GM18507 (cell line): Measurements from ENCODE around the gene PHF2.

Source experiments
- DNase-seq: peaks from one replicate; pipeline ENCODE4 v3.0.0; 2011; ENCODE audit warnings: low read depth; ENCODE audit not compliant: insufficient read length; ENCODE audit errors: extremely low spot score
- FAIRE-seq: peaks from 2 replicates; lab custom pipeline; 2011; peaks lifted over from hg19 to GRCh38; lab: Jason Lieb, UNC

The PHF2 gene

GRCh38 chr9:93683331-93684134 lies 107.1 kb downstream of the PHF2 start:
- FAIRE-seq (no peak), DNase-seq (no peak)

DNA sequence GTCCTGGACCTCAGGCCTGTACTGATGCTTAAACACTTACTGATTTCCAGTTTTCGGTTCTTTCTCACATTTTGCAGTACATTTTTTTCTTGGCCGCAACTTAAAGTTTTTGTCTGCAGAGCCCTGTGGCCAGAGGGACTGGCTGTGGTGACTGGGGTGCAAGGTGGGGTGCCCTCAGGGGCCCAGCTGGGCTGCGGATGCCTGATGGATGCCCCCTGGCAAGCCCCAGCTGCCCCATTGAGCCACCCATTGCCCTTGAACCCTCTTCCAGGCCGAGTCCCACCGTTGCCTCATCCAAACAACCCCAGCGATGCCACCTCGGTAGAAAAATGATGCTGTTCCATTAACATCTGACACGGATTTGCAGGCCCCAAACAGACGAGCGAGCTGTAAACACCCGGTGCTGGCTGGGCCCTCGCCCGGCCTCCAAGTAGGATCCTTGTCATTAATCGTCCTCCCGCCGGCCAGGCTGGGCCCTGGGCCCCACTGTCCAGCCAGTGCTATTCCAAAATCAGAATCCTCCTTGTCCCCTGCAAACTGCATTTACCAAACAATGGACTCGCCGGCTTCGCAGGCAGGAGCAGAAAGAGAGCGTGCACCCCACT lies 107.9 kb downstream of the PHF2 start:
- DNase-seq (no peak), FAIRE-seq (no peak)

GRCh38 chr9:93684806-93685543 lies 108.6 kb downstream of the PHF2 start:
- FAIRE-seq: no peak

GRCh38 chr9:93686127-93686879 lies 109.9 kb downstream of the PHF2 start:
- no peak for FAIRE-seq

More at GRCh38 chr9:93684806-93685543, 108.6 kb downstream of the PHF2 start:
- DNase-seq: no peak

DNA sequence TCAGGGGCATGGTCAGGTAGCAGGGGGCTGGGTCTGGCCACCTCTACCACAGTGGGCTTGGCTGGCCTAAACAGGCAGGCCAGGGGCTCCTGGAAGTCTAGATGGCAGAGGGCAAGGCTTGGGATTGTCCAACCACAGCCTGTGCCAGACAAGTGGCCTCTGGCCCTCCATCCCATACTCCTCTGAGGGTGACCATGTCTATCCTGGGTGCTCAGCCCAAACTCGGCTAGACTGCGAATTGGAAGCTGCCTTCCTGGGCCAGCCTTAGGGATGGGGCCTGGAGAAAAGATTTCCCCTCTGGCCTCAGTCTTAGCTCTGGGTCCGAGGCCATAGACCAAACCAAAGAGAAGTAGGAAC lies 110.5 kb downstream of the PHF2 start:
- DNase-seq (no peak), FAIRE-seq (no peak)

More at GRCh38 chr9:93686127-93686879, 109.9 kb downstream of the PHF2 start:
- DNase-seq: no peak

- FAIRE-seq (no peak), DNase-seq (no peak)
Observed at GRCh38 chr9:93690618-93691017, 114.2 kb downstream of the PHF2 start.

GRCh38 chr9:93693129-93693528 lies 116.7 kb downstream of the PHF2 start:
- DNase-seq: no peak
- no peak for FAIRE-seq

- no peak for FAIRE-seq
Observed at GRCh38 chr9:93697352-93698139, 121.2 kb downstream of the PHF2 start.

DNA sequence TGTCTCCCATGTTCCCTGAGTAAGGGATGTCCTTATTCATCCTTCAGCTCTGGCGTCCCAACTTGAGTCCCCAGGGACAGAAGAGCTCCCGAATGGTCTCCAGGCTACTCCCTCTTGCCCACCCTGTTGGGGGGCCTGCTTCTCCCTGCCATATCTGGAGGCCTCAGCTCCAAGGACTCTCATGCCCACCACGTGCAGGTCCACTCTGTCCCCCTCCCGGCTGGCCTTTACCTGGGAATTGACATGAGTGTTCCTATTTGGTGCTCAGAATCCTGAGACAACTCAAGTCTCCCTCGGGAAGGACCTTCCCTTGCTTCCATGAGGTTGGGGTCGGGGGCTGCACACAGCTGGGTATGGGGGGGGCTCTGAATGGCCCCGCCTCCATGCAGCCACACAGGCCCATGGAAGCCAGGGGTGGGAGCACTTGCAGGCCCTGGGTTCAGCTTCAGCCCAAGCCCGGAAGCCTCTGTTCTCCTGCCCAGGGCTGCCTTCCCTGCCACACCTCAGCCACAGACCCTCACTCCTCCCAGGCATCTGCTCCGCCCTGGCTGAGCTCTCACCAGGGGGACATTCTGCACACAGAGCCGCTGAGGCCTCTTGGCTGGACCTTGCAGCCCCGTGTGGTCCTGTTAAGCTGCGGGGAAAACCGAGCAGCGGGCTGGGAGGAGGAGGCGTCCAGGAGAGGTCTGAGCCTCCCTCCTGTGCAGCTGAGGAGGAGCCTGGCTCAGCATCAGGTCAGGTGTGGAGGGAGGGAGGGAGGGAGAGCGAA lies 121.9 kb downstream of the PHF2 start:
- no peak for FAIRE-seq

More at GRCh38 chr9:93697352-93698139, 121.2 kb downstream of the PHF2 start:
- no peak for DNase-seq

GRCh38 chr9:93699650-93700049 lies 123.3 kb downstream of the PHF2 start:
- no peak for FAIRE-seq
- no peak for DNase-seq

More for the DNA sequence above, 121.9 kb downstream of the PHF2 start:
- DNase-seq: no peak

- no peak for FAIRE-seq
- no peak for DNase-seq
Observed at GRCh38 chr9:93701494-93702218, 125.3 kb downstream of the PHF2 start.

DNA sequence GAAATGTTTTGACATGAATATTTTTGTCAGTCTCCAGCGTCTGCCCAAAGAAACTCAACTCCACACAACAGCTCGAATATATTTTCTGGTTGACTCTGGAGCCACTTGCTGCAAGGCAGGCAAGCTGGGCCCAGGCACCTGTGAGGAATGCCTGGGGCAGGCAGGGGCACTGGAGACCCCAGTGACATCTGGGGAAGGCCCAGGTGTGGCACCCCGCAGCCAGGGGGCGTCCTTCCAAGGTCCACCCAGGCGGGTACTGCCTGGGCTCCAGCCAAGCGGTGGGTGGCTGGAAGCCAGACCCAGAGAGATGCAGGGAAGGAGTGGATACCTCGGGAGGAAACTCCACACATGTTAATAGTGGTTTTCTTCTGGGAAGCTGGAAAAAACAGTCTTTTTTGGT lies 125.9 kb downstream of the PHF2 start:
- DNase-seq: no peak
- FAIRE-seq: no peak

GRCh38 chr9:93708289-93708986 lies 132.1 kb downstream of the PHF2 start:
- DNase-seq: no peak
- FAIRE-seq: no peak

DNA sequence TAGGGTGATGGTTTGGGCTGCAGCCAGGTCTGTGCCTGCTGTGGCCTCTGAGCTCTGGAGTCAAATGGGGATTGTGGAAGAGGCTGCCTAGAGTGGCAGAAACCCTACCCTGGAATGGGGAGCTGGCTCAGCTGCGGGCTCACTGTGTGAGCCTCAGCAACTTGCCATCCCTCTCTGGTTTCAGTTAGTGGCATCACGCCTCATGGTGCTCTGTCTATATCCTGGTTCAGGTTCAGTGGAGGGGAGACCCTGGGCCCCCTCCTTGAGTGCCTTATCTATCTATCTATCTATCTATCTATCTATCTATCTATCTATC lies 132.6 kb downstream of the PHF2 start:
- DNase-seq: no peak
- no peak for FAIRE-seq

DNA sequence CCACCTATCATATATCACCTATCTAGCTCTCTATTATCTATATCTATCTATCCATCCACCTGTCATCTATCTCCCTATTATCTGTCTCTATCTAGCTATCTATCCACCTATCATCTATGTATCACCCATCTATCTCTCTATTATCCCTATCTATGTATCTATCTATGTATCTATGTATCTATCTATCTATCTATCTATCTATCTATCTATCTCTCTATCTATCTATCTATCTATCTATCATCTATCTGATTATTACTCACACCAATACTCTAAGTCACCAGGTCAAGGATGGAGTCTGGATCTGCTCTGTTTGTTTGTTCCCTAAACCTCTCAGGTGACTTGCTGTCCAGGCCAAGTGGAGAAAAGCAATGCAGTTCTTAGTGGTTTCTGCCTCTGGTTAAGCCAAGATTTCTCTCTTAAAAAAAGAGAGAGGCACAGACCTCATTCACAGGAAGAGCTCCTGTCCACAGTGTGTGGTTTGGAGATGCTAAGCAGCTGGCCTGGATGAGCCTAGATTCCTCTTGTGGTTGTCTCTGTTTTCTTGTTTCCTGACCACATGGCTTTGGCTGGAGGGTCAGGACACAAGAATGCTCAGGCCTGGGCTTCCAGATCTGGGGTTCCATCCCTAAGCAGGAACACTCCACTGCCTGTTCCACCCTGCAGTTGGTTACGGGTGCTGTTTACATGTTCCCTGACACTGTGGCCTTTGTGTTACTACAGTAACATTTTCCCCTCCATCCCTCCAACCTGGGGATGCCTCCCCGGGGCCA lies 133.4 kb downstream of the PHF2 start:
- no peak for FAIRE-seq

GRCh38 chr9:93710370-93710723 lies 134.0 kb downstream of the PHF2 start:
- no peak for FAIRE-seq
- DNase-seq: no peak

More for the DNA sequence above, 133.4 kb downstream of the PHF2 start:
- no peak for DNase-seq

DNA sequence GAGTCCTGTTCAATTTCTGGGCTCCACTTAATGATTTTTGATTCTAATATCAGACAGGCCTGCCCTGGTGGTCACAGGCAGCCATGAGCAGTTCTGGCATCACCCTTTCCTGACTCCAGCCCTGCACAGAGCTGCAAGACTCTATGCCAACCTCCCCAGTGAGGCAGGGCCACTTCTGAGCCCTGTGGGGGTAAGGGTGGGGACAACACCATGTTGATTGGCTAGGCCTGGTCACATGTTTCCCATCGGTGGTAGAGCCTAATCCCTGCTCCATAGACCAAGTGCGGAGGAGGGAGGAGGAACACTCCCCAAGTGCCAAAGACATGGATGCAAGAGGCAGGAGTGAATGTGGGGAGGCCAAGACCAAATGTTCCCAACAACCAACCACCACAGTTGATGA lies 134.6 kb downstream of the PHF2 start:
- DNase-seq: no peak
- no peak for FAIRE-seq
